NCI-H774 (cell line): ENCODE data around the gene UBN2.
A peak's percentile ranks its signal among the peaks of the same experiment; 100 is the strongest.
"Not testable (repeated sequence)": the region's sequence is repeated elsewhere in the genome, so short reads cannot be mapped to it uniquely, and the experiment has no call there.

Source experiments
- DNase-seq: peaks from one replicate; lab custom pipeline; 2025; lab: John Stamatoyannopoulos, UW

UBN2 gene

GRCh38 chr7:139230774-139231512, at the start of gene UBN2:
Gene UBN2, plus strand, starts transcription at chr7:139231237. Its CDS starts 248 bp downstream, at chr7:139231485.
- peak; percentile 96 for DNase-seq

- DNase-seq = no peak
These were observed 49.6 kb upstream of the UBN2 start for GRCh38 chr7:139181404-139181803.

GRCh38 chr7:139182363-139182762, 48.7 kb upstream of the UBN2 start:
- DNase-seq = no peak

DNA sequence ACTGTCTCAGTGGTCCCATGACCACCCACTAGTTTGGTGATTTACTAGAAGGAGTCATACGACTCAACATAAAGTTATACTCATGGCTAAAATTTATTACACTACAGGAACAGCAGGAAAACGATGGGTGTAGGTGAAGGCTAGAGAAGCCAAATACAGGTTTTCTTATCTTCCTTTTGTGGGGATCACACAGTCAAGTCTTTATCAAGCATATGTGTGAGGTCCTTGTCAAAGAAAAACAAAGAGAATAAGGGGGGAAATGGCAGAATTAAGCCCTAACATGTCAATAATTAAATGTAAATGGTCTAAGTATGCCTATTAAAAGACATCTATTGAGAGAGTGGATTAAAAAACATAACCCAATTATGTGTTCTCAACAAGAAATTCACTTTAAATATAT, 47.8 kb upstream of the UBN2 start:
- DNase-seq = no peak

- no peak for DNase-seq
These were observed 47.1 kb upstream of the UBN2 start for GRCh38 chr7:139183878-139184338.

- no peak for DNase-seq
These were observed 44.9 kb upstream of the UBN2 start for GRCh38 chr7:139186146-139186545.

DNA sequence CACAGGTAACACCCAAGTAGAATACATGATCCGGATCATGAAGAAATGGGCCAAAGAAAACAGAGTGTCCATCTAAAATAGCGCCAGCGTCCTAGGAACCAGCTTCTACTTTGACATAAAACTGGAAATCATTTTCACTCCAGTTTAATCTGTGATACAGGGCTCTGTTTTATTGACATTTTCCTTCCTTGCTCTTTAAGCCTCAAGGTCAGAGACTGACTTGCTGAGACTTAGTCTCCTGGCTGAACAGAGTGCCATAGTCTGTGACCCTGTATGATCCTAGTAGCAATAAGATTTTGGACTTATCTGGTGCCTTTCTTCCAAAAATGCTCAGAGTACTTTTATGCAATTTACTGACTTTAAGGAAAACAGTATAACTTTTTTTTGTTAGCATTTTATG, 41.7 kb upstream of the UBN2 start:
- no peak for DNase-seq

DNA sequence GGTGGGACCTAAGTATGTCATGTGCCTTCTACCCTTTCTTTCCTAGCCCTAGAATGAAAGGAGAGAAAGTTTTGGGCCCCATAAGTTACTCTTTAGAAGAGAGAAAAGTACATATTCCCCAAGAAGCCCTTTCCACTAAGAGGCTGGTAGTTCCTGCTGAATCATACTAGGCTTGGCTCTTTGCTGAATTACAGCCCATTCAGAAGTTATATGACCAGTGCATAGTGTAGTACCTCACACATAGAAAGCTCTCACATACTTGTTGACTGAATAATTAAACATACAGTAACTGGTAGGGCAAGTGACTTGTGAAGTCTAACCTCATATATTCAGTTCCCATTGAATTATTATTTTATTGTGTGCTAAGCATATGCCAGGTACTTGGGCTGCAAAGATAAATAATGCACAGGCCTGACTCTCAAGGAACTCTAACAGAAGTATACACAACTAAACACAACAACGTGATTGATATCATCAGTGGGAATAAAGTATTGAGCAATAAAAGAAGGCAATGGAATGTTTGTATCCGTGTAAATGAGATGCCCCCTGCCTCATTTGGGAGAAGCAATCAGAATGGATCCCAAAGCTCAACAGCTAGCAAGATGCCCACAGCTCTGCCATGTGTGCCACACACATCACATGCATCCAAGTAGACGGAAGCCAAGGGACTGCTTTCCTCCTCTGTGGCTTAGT, 38.9 kb upstream of the UBN2 start:
- DNase-seq = no peak

- DNase-seq = no peak
These were observed 30.7 kb upstream of the UBN2 start for GRCh38 chr7:139200382-139200781.

DNA sequence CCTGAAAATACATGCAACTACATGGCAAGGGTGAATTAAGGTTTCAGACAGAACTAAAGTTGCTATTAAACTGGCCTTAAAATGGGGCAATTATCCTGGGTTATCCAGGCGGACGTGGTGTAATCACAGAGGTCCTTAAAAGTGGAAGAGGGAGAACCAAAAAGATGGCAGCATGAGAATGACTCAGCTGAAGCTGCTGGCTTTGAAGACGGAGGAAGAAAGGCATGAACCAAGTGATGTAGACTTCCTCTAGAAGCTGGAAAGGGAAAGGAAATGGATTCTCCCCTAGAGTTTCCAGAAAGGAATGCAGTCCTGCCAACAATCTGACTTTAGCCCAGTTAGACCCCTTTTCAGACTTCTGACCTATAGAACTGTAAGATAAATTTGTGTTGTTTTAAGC, 27.0 kb upstream of the UBN2 start:
- DNase-seq = no peak

DNA sequence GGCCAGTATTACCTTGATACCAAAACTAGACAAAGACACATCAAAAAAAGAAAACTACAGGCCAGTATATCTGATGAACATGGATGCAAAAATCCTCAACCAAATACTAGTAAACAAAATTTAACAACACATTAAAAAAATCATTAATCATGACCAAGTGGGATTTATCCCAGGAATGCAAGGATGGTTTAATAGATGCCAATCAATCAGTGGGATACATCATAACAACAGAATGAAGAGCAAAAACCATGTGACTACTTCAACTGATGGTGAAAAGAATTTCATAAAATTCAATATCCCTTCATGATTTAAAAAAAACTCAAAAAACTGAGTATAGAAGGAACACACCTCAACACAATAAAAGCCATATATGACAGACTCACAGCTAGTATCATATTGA, 25.2 kb upstream of the UBN2 start:
- DNase-seq = no peak

- DNase-seq = no peak
These were observed 18.9 kb upstream of the UBN2 start for GRCh38 chr7:139212133-139212532.

DNA sequence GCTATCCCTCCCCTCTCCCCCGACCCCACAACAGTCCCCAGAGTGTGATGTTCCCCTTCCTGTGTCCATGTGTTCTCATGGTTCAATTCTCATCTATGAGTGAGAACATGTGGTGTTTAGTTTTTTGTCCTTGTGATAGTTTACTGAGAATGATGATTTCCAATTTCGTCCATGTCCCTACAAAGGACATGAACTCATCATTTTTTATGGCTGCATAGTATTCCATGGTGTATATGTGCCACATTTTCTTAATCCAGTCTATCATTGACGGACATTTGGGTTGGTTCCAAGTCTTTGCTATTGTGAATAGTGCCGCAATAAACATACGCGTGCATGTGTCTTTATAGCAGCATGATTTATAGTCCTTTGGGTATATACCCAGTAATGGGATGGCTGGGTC, 17.5 kb upstream of the UBN2 start:
- DNase-seq = not testable (repeated sequence)

DNA sequence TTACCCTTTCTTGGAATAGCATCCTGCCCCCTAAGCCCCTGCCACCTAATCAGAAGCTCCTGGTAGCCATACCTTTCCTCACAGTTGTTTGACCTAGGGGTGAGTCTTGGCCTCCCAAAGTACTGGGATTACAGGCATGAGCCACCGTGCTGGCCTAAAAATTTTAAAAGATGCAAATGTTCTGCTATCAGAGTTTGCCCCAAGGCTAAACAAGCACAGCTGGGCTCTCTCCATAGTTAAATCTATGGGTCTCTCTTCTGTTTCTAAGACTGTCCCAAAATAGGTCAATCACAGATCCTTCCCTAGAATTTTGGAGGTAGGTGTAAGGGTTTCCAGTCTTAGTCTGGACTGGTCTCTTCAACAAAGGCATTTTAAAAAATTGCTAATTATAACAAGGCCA, 12.9 kb upstream of the UBN2 start:
- no peak for DNase-seq

GRCh38 chr7:139224219-139224618, 6.8 kb upstream of the UBN2 start:
- DNase-seq = no peak

GRCh38 chr7:139224836-139225235, 6.2 kb upstream of the UBN2 start:
- DNase-seq = not testable (repeated sequence)

GRCh38 chr7:139225286-139226157, 5.5 kb upstream of the UBN2 start:
- not testable (repeated sequence) for DNase-seq

- DNase-seq = not testable (repeated sequence)
These were observed 4.9 kb upstream of the UBN2 start for GRCh38 chr7:139226158-139226515.

GRCh38 chr7:139226988-139227488, 4.0 kb upstream of the UBN2 start:
- not testable (repeated sequence) for DNase-seq

DNA sequence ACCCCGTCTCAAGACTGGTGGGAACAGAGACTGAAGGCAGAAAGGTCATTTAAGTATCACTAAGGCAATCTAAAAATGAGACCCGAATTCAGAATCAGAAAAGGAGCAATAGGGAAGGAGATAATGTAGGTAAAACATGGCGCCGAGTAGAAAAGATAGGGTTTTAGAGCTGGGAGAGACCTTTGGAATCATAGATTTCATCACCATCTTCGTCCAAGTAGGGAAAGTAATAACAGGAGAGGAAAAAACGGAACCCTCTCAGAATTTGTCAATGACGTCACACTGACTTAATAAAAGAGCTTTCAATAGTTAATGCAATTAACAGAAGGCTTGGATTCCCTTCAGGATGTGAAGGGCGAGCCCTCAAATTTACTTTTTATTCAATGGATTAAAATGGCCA, 1.0 kb upstream of the UBN2 start:
- no peak for DNase-seq

DNA sequence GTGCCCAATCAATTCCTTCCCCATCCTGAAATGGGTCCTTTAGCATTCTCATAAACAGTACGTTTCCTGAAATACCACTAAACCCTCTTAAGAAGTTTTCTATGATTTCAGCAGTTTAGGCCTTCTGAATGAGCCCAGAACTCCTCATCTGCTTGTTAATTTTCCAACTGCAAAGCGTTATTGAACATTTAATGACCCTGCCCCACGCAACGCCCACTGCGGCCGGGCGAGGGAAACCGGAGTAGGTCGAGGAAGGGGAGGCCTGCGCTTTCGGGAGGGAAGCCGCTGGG, 608 bp upstream of the UBN2 start:
- no peak for DNase-seq

- no peak for DNase-seq
These were observed 708 bp downstream of the UBN2 start for GRCh38 chr7:139231513-139232376.
